Vagina (tissue), 2 donors: Measurements from ENCODE around the gene AAGAB.

Experiments used
- POLR2A ChIP-seq, 2 donors: fragments of 450-650 bp; IDR thresholded peaks; one replicate each; pipeline ENCODE4 v1.6.1; 2017; ENCODE audit warnings: antibody characterized with exemption in 2 of 2, mild to moderate bottlenecking in 2 of 2, moderate library complexity in 2 of 2
- TF ChIP-seq, protein P1 (sequence below), 3 experiments: fragments of 450-650 bp in 2 of 3; fragments of 200-600 bp in 1 of 3; sonication (generic) in 1 of 3; IDR thresholded peaks; one replicate each; pipeline ENCODE4 v1.5.1; 2017 to 2019; ENCODE audit warnings: antibody characterized with exemption in 3 of 3, mild to moderate bottlenecking in 2 of 3, moderate library complexity in 2 of 3

- no peak for TF ChIP-seq POLR2A (IDR thresholded peaks at IDR 0.05)
- TF ChIP-seq, protein P1, sequence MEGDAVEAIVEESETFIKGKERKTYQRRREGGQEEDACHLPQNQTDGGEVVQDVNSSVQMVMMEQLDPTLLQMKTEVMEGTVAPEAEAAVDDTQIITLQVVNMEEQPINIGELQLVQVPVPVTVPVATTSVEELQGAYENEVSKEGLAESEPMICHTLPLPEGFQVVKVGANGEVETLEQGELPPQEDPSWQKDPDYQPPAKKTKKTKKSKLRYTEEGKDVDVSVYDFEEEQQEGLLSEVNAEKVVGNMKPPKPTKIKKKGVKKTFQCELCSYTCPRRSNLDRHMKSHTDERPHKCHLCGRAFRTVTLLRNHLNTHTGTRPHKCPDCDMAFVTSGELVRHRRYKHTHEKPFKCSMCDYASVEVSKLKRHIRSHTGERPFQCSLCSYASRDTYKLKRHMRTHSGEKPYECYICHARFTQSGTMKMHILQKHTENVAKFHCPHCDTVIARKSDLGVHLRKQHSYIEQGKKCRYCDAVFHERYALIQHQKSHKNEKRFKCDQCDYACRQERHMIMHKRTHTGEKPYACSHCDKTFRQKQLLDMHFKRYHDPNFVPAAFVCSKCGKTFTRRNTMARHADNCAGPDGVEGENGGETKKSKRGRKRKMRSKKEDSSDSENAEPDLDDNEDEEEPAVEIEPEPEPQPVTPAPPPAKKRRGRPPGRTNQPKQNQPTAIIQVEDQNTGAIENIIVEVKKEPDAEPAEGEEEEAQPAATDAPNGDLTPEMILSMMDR (IDR thresholded peaks at IDR 0.05) = no peak
Measured at GRCh38 chr15:67290319-67290718, 35.9 kb upstream of the AAGAB start.
